GM12874 (cell line): ENCODE measurements around the gene IQCE.

Source experiments
- CTCF ChIP-seq: IDR thresholded peaks from 2 replicates; pipeline ENCODE4 v1.5.1; 2011; ENCODE audit warnings: low read depth, mild to moderate bottlenecking, control low read depth, low read length, moderate library complexity; ENCODE audit not compliant: insufficient read depth

The IQCE gene

GRCh38 chr7:2576742-2577491 lies 18.1 kb downstream of the IQCE start:
- TF ChIP-seq CTCF: no peak

GRCh38 chr7:2577914-2578680 lies 19.3 kb downstream of the IQCE start:
- no peak for TF ChIP-seq CTCF

- TF ChIP-seq CTCF: no peak
These were observed 21.9 kb downstream of the IQCE start for GRCh38 chr7:2580636-2581035.

GRCh38 chr7:2582006-2582735 lies 23.4 kb downstream of the IQCE start:
- no peak for TF ChIP-seq CTCF

GRCh38 chr7:2583798-2584580 lies 25.2 kb downstream of the IQCE start:
- TF ChIP-seq CTCF: no peak

GRCh38 chr7:2585446-2585845 lies 26.7 kb downstream of the IQCE start:
- no peak for TF ChIP-seq CTCF
